ENCODE data around the gene RANBP3. TPM values are rescaled to one million over a fixed set of nuclear protein-coding genes. Genes with fewer than 3 reads are reported as not detected.

RANBP3 gene
- total RNA-seq, 6 donors from 2014 or later, result 64.4 to 116 (median 68.5) TPM

- Histone ChIP-seq H3K4me3 (no peak overlapping the region), H3K36me3 (peaks cover 0 to 11% (median under 1%) of the 10 kb centered on the region in 4 donors), H3K4me1 (peaks cover 10 to 17% (median 12%) of the 10 kb centered on the region in 4 donors), H3K9me3 (no peaks in the 10 kb centered on the region), H3K27me3 (no peaks in the 10 kb centered on the region), H3K27ac (no peak overlapping the region)
- DNase-seq (no peak), ATAC-seq (ENCODE audit: low FRiP score in 2 of 2) (no peak)
- WGBS, 2 donors, result 65 to 87% methylated on average over 20 of the region's 20 CpGs
- no peak for TF ChIP-seq POLR2AphosphoS5 (IDR thresholded peaks at IDR 0.05)
- TF ChIP-seq CTCF (IDR thresholded peaks at IDR 0.05), result no peak
- TF ChIP-seq POLR2A (IDR thresholded peaks at IDR 0.05), result no peak
- no peak for TF ChIP-seq EP300 (IDR thresholded peaks at IDR 0.05)
Measured at GRCh38 chr19:6020166-6020882, 42.4 kb upstream of the RANBP3 start.

GRCh38 chr19:6018786-6019185, 40.8 kb upstream of the RANBP3 start:
- 89 to 91% methylated on average over 9 to 10 of the region's 10 CpGs for WGBS, 2 donors
- Histone ChIP-seq H3K27me3 (no peaks in the 10 kb centered on the region), H3K4me3 (no peak overlapping the region), H3K27ac (no peak overlapping the region), H3K36me3 (peaks cover 0 to 18% (median 4%) of the 10 kb centered on the region in 4 donors), H3K4me1 (peaks cover 10 to 17% (median 12%) of the 10 kb centered on the region in 4 donors), H3K9me3 (no peaks in the 10 kb centered on the region)
- no peak for TF ChIP-seq EP300 (IDR thresholded peaks at IDR 0.05)
- no peak for TF ChIP-seq CTCF (IDR thresholded peaks at IDR 0.05)
- TF ChIP-seq POLR2A (IDR thresholded peaks at IDR 0.05), result no peak
- no peak for TF ChIP-seq POLR2AphosphoS5 (IDR thresholded peaks at IDR 0.05)
- ATAC-seq (ENCODE audit: low FRiP score in 2 of 2) (no peak), DNase-seq (no peak)

- DNase-seq (no peak), ATAC-seq (ENCODE audit: low FRiP score in 2 of 2) (no peak)
- Histone ChIP-seq H3K4me1 (peaks cover 5 to 10% (median 6%) of the 10 kb centered on the region in 4 donors), H3K9me3 (no peaks in the 10 kb centered on the region), H3K4me3 (no peak overlapping the region), H3K36me3 (peaks cover 0 to 28% (median 4%) of the 10 kb centered on the region in 4 donors), H3K27ac (no peak overlapping the region), H3K27me3 (no peaks in the 10 kb centered on the region)
- WGBS, 2 donors, result 86 to 97% methylated on average over 10 to 11 of the region's 11 CpGs
- TF ChIP-seq EP300 (IDR thresholded peaks at IDR 0.05) (no peak), CTCF (IDR thresholded peaks at IDR 0.05) (no peak), POLR2A (IDR thresholded peaks at IDR 0.05) (no peak), POLR2AphosphoS5 (IDR thresholded peaks at IDR 0.05) (no peak)
Measured at GRCh38 chr19:6017576-6017975, 39.6 kb upstream of the RANBP3 start.

DNA sequence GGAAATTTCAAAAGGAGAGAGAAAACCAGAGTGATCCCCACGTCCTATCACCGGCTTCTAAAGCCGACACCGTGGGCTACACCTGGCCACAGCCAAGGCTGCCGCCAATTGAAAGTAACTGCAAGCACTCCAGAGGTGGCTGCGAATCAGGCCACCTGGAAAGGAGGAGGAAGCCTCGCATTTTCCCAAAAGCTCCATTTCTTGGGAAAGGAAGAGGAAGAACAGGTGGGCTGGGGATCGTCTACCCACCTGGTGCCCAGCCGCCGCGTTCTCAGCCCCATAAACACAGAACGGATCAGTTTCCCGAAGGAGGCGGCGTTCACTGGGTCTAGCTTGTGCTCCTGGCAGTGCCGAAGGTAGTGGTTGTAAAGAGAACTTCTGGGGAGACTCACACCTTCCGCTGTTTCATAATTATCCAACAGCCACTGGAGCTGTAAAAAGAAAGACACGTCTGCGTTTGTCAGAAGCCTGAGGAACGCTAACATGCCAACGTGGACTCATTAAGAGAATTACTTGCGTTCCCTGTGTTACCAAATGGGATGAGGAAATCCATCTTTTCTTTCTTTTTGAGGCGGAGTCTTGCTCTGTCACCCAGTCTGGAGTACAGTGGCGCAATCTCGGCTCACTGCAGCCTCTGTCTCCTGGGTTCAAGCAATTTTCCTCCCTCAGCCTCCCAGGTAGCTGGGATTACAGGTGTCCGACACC, 38.1 kb upstream of the RANBP3 start:
- no peaks in the 10 kb centered on the region for H3K9me3 ChIP-seq
- 95 to 96% methylated on average over 26 of the region's 26 CpGs for WGBS, 2 donors
- H3K27ac ChIP-seq, result no peak overlapping the region
- ATAC-seq (ENCODE audit: low FRiP score in 2 of 2), result no peak
- TF ChIP-seq CTCF (IDR thresholded peaks at IDR 0.05) (no peak), EP300 (IDR thresholded peaks at IDR 0.05) (no peak), POLR2AphosphoS5 (IDR thresholded peaks at IDR 0.05) (no peak), POLR2A (IDR thresholded peaks at IDR 0.05) (no peak)
- no peaks in the 10 kb centered on the region for H3K27me3 ChIP-seq
- peaks cover 0 to 4% (median 0%) of the 10 kb centered on the region in 4 donors for H3K4me1 ChIP-seq
- no peak for DNase-seq
- peaks cover 0 to 37% (median 7%) of the 10 kb centered on the region in 4 donors for H3K36me3 ChIP-seq
- H3K4me3 ChIP-seq, result no peak overlapping the region

Data from upper lobe of left lung (tissue), 6 donors.